Prostate gland (tissue), 2 donors: Measurements from ENCODE around the gene COMMD1. TPM values are rescaled to one million over a fixed set of nuclear protein-coding genes. Genes with fewer than 3 reads are reported as not detected.
A peak's percentile ranks its signal among the peaks of the same experiment; 100 is the strongest.

Experiments used
- DNase-seq: peaks from one replicate; pipeline ENCODE4 v3.0.0-alpha.2; 2019; ENCODE audit warnings: low spot score
- H3K27ac ChIP-seq, 2 donors: fragments of 200-600 bp; sonication (generic); 2 replicates each; pipeline ENCODE4 v1.5.1; 2017 to 2019
- H3K27me3 ChIP-seq: fragments of 200-600 bp; sonication (generic); replicated peaks from 2 replicates; pipeline ENCODE4 v1.5.1; 2019; ENCODE audit not compliant: insufficient read depth
- H3K36me3 ChIP-seq, 2 donors: fragments of 200-600 bp; sonication (generic); 1 replicate in 1 of 2; 2 replicates in 1 of 2; pipeline versions ENCODE4 v1.5.1 to v1.8.1; 2017 to 2019
- H3K4me1 ChIP-seq: fragments of 200-600 bp; sonication (generic); replicated peaks from 2 replicates; pipeline ENCODE4 v1.5.1; 2019
- H3K4me3 ChIP-seq, 2 donors: fragments of 200-600 bp; sonication (generic); 2 replicates each; pipeline ENCODE4 v1.5.1; 2017 to 2019
- H3K9me3 ChIP-seq: fragments of 200-600 bp; sonication (generic); 2 replicates; pipeline ENCODE4 v1.5.1; 2017
- CTCF ChIP-seq, 4 experiments: fragments of 200-600 bp in 2 of 4; fragments of 450-650 bp in 2 of 4; sonication (generic) in 2 of 4; IDR thresholded peaks; 1 replicate in 3 of 4; 2 replicates in 1 of 4; pipeline ENCODE4 v1.5.1; 2016 to 2019; ENCODE audit warnings: antibody characterized with exemption in 4 of 4, mild to moderate bottlenecking in 2 of 4, moderate library complexity in 2 of 4
- POLR2A ChIP-seq: fragments of 450-650 bp; IDR thresholded peaks from one replicate; pipeline ENCODE4 v1.6.1; 2016; ENCODE audit warnings: antibody characterized with exemption, mild to moderate bottlenecking
- POLR2AphosphoS5 ChIP-seq: sonication (generic); formaldehyde crosslinking; IDR thresholded peaks from one replicate; pipeline ENCODE4 v1.6.1; 2017; ENCODE audit warnings: antibody characterized with exemption
- WGBS: methylation state at CpG from one replicate; pipeline ENCODE4 v1.1.5; 2018; 5-methylcytosine and 5-hydroxymethylcytosine counted together
- intact Hi-C: fragments of 100-400 bp; cut with DNase I; formaldehyde crosslinking; loops from one replicate; pipeline ENCODE4 v1.14.2; 2022
- total RNA-seq, 2 donors: library from RNA; depleted of rRNA; stranded (reverse); fragments of >200 nt; gene quantifications; one replicate each; pipeline ENCODE4 v1.1.0, GENCODE V29; 2016

COMMD1 gene
- total RNA-seq, 2 donors from 2014 or later: 41.9 to 63.9 TPM

DNA sequence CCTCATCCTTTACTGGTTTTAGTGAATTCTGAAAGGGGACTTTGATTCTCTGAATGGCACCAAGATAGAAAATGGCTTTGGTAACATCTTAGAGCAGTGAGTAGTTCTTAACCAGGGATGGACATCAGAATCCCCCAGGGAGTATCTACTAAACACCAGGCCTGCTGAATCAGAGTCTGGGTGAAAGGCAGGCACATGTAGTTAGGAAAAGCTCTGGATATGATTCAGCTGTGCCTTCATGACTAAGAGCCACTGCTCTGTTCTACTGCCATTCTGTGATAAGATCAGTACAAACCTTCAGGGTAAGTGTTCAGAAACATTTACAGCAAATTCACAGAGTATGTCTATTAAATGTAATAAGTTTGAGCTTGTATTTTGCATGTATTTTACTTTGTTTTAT is 244.2 kb downstream of the COMMD1 start:
- H3K27me3 ChIP-seq: no peaks in the 10 kb centered on the region
- no peaks in the 10 kb centered on the region for H3K36me3 ChIP-seq
- no peak overlapping the region for H3K27ac ChIP-seq
- intact Hi-C loops: no loop called here
- H3K9me3 ChIP-seq: no peaks in the 10 kb centered on the region
- no peak overlapping the region for H3K4me3 ChIP-seq
- no peaks in the 10 kb centered on the region for H3K4me1 ChIP-seq
- DNase-seq: no peak
- TF ChIP-seq CTCF (IDR thresholded peaks at IDR 0.05): no peak
- TF ChIP-seq POLR2AphosphoS5: peak; percentile 14

GRCh38 chr2:62150597-62151305 is 245.3 kb downstream of the COMMD1 start:
- DNase-seq: no peak
- WGBS: 77% methylated on average over 6 of the region's 6 CpGs
- TF ChIP-seq POLR2A (no peak), POLR2AphosphoS5 (no peak), CTCF (IDR thresholded peaks at IDR 0.05) (no peak)

GRCh38 chr2:62151306-62151638 is 245.8 kb downstream of the COMMD1 start:
- no peak overlapping the region for H3K4me3 ChIP-seq
- no peaks in the 10 kb centered on the region for H3K9me3 ChIP-seq
- no peaks in the 10 kb centered on the region for H3K36me3 ChIP-seq
- H3K4me1 ChIP-seq: no peaks in the 10 kb centered on the region
- DNase-seq: no peak
- TF ChIP-seq POLR2AphosphoS5 (no peak), POLR2A (no peak), CTCF (IDR thresholded peaks at IDR 0.05) (no peak)
- 78% methylated on average over 4 of the region's 4 CpGs for WGBS
- H3K27ac ChIP-seq: no peak overlapping the region
- intact Hi-C loops: no loop called here
- H3K27me3 ChIP-seq: no peaks in the 10 kb centered on the region

More at GRCh38 chr2:62150597-62151305, 245.3 kb downstream of the COMMD1 start:
- intact Hi-C loops: no loop called here
- no peak overlapping the region for H3K27ac ChIP-seq
- H3K4me3 ChIP-seq: no peak overlapping the region
- H3K4me1 ChIP-seq: no peaks in the 10 kb centered on the region
- no peaks in the 10 kb centered on the region for H3K9me3 ChIP-seq
- no peaks in the 10 kb centered on the region for H3K27me3 ChIP-seq
- no peaks in the 10 kb centered on the region for H3K36me3 ChIP-seq

GRCh38 chr2:62152000-62152399 is 246.5 kb downstream of the COMMD1 start:
- no peak overlapping the region for H3K4me3 ChIP-seq
- TF ChIP-seq POLR2A (no peak), POLR2AphosphoS5 (no peak), CTCF (IDR thresholded peaks at IDR 0.05) (no peak)
- no peak for DNase-seq
- intact Hi-C loops: no loop called here
- H3K4me1 ChIP-seq: no peaks in the 10 kb centered on the region
- H3K27me3 ChIP-seq: no peaks in the 10 kb centered on the region
- H3K36me3 ChIP-seq: no peaks in the 10 kb centered on the region
- no peak overlapping the region for H3K27ac ChIP-seq
- 90% methylated on average over 3 of the region's 3 CpGs for WGBS
- H3K9me3 ChIP-seq: no peaks in the 10 kb centered on the region

DNA sequence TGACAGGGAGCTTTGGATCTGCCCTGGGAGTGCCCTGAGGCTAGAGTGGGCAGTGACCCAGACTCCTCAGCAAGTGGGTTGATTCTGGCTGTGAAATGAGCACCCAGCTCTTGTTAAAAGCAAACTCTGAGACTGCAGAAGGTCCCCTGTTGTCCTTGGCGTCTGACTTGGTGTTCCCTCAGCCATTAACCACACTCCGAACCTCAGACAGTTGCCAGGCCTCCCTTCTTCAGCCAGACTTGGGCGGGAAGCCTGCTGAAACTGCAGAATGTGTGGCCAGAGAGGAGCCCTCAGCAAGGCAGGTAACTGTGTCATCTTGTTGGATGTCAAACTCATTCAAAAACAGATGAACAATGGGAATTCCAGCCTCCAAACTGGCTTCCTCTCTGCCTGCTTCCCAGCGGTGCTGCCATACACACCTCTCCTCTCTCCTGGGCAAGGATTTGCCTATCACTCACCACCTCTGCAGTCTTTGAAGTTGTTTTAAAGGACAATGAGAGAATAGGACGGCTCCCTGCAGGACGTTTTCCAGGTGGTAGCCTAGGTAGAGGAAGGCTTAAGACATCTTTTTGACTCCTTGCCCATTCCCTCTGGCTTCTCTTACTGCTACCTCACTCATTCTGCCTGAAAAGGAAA is 251.5 kb downstream of the COMMD1 start:
- no peak overlapping the region for H3K4me3 ChIP-seq
- TF ChIP-seq CTCF (IDR thresholded peaks at IDR 0.05) (no peak), POLR2AphosphoS5 (no peak), POLR2A (no peak)
- no peaks in the 10 kb centered on the region for H3K36me3 ChIP-seq
- H3K4me1 ChIP-seq: no peaks in the 10 kb centered on the region
- no peak for DNase-seq
- no peak overlapping the region for H3K27ac ChIP-seq
- intact Hi-C loops: no loop called here
- no peaks in the 10 kb centered on the region for H3K27me3 ChIP-seq
- WGBS: 56% methylated on average over 6 of the region's 6 CpGs
- no peaks in the 10 kb centered on the region for H3K9me3 ChIP-seq
